PFSK-1 (cell line): ENCODE measurements around the gene AGXT2.

ENCODE experiments used
- FOXP2 ChIP-seq: optimal IDR thresholded peaks from 2 replicates; pipeline ENCODE3; 2011; ENCODE audit warnings: borderline replicate concordance, control low read depth, inconsistent platforms; ENCODE audit not compliant: insufficient read depth; ENCODE audit errors: extremely low read length, extremely low read depth
- POLR2AphosphoS5 ChIP-seq: IDR thresholded peaks from 2 replicates; pipeline ENCODE4 v1.6.1; 2012; ENCODE audit warnings: low read depth, mild to moderate bottlenecking, control low read depth, low read length, moderate library complexity
- REST ChIP-seq, 2 experiments: IDR thresholded peaks; 2 replicates each; pipeline versions ENCODE4 v1.6.1 to v1.8.0; 2011 to 2012; ENCODE audit warnings: low read depth in 2 of 2, low read length in 2 of 2, control low read depth in 1 of 2, inconsistent platforms in 1 of 2, mild to moderate bottlenecking in 1 of 2, moderate library complexity in 1 of 2; ENCODE audit not compliant: insufficient read depth in 1 of 2
- SIN3A ChIP-seq: IDR thresholded peaks from 2 replicates; pipeline ENCODE4 v1.6.1; 2012; ENCODE audit warnings: mild to moderate bottlenecking, low read length, moderate library complexity, borderline replicate concordance; ENCODE audit not compliant: insufficient read depth
- TAF1 ChIP-seq: IDR thresholded peaks from 2 replicates; pipeline ENCODE4 v1.6.1; 2012; ENCODE audit warnings: low read length, control low read depth, borderline replicate concordance; ENCODE audit not compliant: insufficient read depth

The AGXT2 gene

DNA sequence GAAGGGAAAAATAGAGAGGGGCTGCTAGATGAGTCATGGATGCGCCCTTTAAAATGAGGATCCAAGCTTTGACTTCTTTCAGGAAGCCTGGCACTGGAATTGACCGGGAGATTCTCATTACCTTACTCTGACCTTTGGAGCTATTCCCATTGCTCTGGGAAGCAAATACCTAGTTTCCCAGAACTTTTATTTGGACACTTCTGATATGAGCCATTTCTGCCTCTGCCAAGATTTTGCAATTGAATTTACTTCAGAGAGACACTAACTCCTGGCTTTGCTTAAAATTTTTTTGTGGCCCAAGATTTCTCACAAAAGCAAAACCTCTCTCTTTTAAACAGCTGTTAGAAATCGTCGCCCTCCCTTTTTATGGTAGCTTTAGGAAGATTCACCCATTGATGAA, 15.7 kb upstream of the AGXT2 start:
- TF ChIP-seq FOXP2 (no peak), POLR2AphosphoS5 (no peak), TAF1 (no peak), REST (IDR thresholded peaks at IDR 0.05; ENCODE audit: insufficient read depth in 1 of 2, low read depth in 2 of 2, low read length in 2 of 2) (no peak), SIN3A (no peak)

DNA sequence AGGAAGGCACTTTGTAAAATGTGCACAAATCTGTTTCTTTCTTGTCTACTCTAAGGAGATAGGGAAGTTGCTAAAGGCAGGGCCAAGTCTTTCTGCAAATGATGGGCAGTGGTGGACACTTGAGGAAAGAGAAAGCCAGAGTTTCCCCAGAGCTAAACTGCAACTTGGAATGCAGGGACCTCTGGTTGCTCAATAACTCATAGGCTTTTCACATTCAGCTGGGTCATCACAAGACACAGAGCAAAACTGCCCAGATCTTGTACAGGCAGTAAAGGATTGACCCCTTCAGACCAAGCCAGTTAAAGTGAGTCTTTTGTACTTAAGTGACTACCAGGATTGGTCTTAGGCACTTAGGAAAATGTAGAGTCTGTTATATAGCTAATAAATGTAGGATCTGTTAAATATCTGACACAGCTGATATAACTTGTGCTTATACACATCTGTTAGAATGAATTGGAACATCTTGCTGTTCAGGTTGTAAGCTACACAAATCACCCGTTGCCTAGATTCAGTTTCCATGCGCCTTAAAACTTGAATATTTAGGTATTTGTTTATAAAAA, 13.5 kb upstream of the AGXT2 start:
- no peak for TF ChIP-seq REST (IDR thresholded peaks at IDR 0.05; ENCODE audit: insufficient read depth in 1 of 2, low read depth in 2 of 2, low read length in 2 of 2)
- no peak for TF ChIP-seq SIN3A
- TF ChIP-seq FOXP2 = no peak
- TF ChIP-seq TAF1 = no peak
- TF ChIP-seq POLR2AphosphoS5 = no peak

- no peak for TF ChIP-seq POLR2AphosphoS5
- no peak for TF ChIP-seq SIN3A
- TF ChIP-seq TAF1 = no peak
- no peak for TF ChIP-seq FOXP2
- no peak for TF ChIP-seq REST (IDR thresholded peaks at IDR 0.05; ENCODE audit: insufficient read depth in 1 of 2, low read depth in 2 of 2, low read length in 2 of 2)
These were observed 12.5 kb upstream of the AGXT2 start for GRCh38 chr5:35060236-35060635.

DNA sequence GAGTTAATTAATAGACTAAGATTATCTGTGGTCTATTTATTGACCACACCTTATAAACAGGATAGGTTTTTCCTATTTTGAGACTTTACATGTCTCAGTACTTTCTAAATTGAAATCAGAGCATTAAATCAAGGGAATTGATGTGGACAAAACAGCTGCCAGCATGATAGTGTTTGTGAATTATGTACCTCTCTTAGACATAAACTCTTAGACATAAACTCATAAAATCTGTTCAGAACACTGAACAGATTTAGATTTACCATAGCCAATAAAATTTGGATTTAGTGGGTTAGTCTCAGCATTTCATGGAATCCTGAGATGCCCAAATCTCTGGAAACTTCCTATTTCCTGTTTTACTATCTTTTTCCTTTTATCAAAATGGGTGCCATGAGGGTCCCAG, 11.5 kb upstream of the AGXT2 start:
- TF ChIP-seq TAF1 (no peak), SIN3A (no peak), FOXP2 (no peak), POLR2AphosphoS5 (no peak), REST (IDR thresholded peaks at IDR 0.05; ENCODE audit: insufficient read depth in 1 of 2, low read depth in 2 of 2, low read length in 2 of 2) (no peak)

GRCh38 chr5:35058374-35058788, 10.6 kb upstream of the AGXT2 start:
- TF ChIP-seq POLR2AphosphoS5 (no peak), TAF1 (no peak), REST (IDR thresholded peaks at IDR 0.05; ENCODE audit: insufficient read depth in 1 of 2, low read depth in 2 of 2, low read length in 2 of 2) (no peak), SIN3A (no peak), FOXP2 (no peak)
